NK-92 treated with Interleukin-12 subunit alpha and Interleukin-12 subunit beta, amount 100 ng/mL, for 24 hours (cell line): ENCODE data around the gene KLHL17.

Source experiments
- DNase-seq: peaks from one replicate; lab custom pipeline; 2025; lab: John Stamatoyannopoulos, UW

Gene KLHL17

GRCh38 chr1:923131-923990 is 37.0 kb upstream of the KLHL17 start, which contains the start of gene SAMD11:
Gene SAMD11, plus strand, starts transcription at chr1:923923. Its CDS starts 509 bp downstream, at chr1:924432.
- DNase-seq: no peak

GRCh38 chr1:923991-924655 is 36.3 kb upstream of the KLHL17 start:
- DNase-seq: no peak

GRCh38 chr1:924656-925560 is 35.5 kb upstream of the KLHL17 start:
- no peak for DNase-seq

GRCh38 chr1:925561-926421 is 34.6 kb upstream of the KLHL17 start:
- DNase-seq: no peak

GRCh38 chr1:927234-927633 is 33.1 kb upstream of the KLHL17 start:
- no peak for DNase-seq

- no peak for DNase-seq
Observed at GRCh38 chr1:927748-928147, 32.6 kb upstream of the KLHL17 start.

GRCh38 chr1:928825-929661 is 31.3 kb upstream of the KLHL17 start:
- no peak for DNase-seq

- no peak for DNase-seq
Observed at GRCh38 chr1:929712-930632, 30.4 kb upstream of the KLHL17 start.

- DNase-seq: no peak
Observed at GRCh38 chr1:930633-931138, 29.7 kb upstream of the KLHL17 start.

GRCh38 chr1:931380-932172 is 28.8 kb upstream of the KLHL17 start:
- DNase-seq: no peak

- no peak for DNase-seq
Observed at GRCh38 chr1:932173-932510, 28.2 kb upstream of the KLHL17 start.

- DNase-seq: no peak
Observed at GRCh38 chr1:932776-933602, 27.4 kb upstream of the KLHL17 start.

- DNase-seq: no peak
Observed at GRCh38 chr1:933603-933940, 26.8 kb upstream of the KLHL17 start.

- DNase-seq: no peak
Observed at GRCh38 chr1:934991-935750, 25.2 kb upstream of the KLHL17 start.

- DNase-seq: no peak
Observed at GRCh38 chr1:935751-936231, 24.6 kb upstream of the KLHL17 start.

GRCh38 chr1:936348-937264 is 23.8 kb upstream of the KLHL17 start:
- no peak for DNase-seq
